Kidney (tissue), 14 donors: ENCODE data around the gene DTX3. TPM values are rescaled to one million over a fixed set of nuclear protein-coding genes. Genes with fewer than 3 reads are reported as not detected.

ENCODE experiments used
- DNase-seq, 5 donors: peaks; one replicate each; pipeline ENCODE4 v3.0.0-alpha.2; 2013 to 2020
- FAIRE-seq: peaks from 2 replicates; lab custom pipeline; 2012; peaks lifted over from hg19 to GRCh38; lab: Jason Lieb, UNC
- H3K27ac ChIP-seq, 2 donors: one replicate each; pipeline ENCODE4 v1.7.0; 2013; ENCODE audit warnings: low read depth in 2 of 2, low read length in 2 of 2, inconsistent platforms in 1 of 2
- H3K27me3 ChIP-seq: one replicate; pipeline ENCODE4 v1.7.1; 2013; ENCODE audit warnings: low read length, inconsistent platforms; ENCODE audit not compliant: control insufficient read depth, insufficient read depth
- H3K36me3 ChIP-seq, 3 donors: one replicate each; pipeline versions ENCODE4 v1.7.0 to v1.7.1; 2013; ENCODE audit warnings: low read length in 3 of 3, control low read depth in 1 of 3, inconsistent platforms in 1 of 3; ENCODE audit not compliant: insufficient read depth in 3 of 3, control insufficient read depth in 2 of 3
- H3K4me1 ChIP-seq, 3 donors: one replicate each; pipeline versions ENCODE4 v1.7.0 to v1.7.1; 2013; ENCODE audit warnings: low read length in 3 of 3, inconsistent platforms in 1 of 3, low read depth in 1 of 3; ENCODE audit not compliant: control insufficient read depth in 2 of 3, insufficient read depth in 2 of 3
- H3K4me3 ChIP-seq, 3 donors: one replicate each; pipeline versions ENCODE4 v1.7.0 to v1.8.1; 2013; ENCODE audit warnings: low read length in 3 of 3, control low read depth in 1 of 3, inconsistent platforms in 1 of 3
- H3K9ac ChIP-seq, 3 donors: one replicate each; pipeline versions ENCODE4 v1.7.0 to v1.7.1; 2013; ENCODE audit warnings: low read length in 3 of 3, control low read depth in 1 of 3, inconsistent platforms in 1 of 3
- H3K9me3 ChIP-seq, 3 donors: one replicate each; pipeline versions ENCODE4 v1.7.0 to v1.7.1; 2013; ENCODE audit warnings: low read length in 3 of 3, control low read depth in 1 of 3, inconsistent platforms in 1 of 3; ENCODE audit not compliant: control insufficient read depth in 2 of 3, insufficient read depth in 1 of 3
- CTCF ChIP-seq: IDR thresholded peaks from 3 replicates; pipeline ENCODE4 v1.5.1; 2012; ENCODE audit warnings: mild to moderate bottlenecking, moderate library complexity, borderline replicate concordance; ENCODE audit not compliant: insufficient read depth; ENCODE audit errors: extremely low read depth
- intact Hi-C: fragments of 100-400 bp; cut with DNase I; formaldehyde crosslinking; loops from one replicate; pipeline ENCODE4 v1.11.1; 2022
- polyA plus RNA-seq: library from polyadenylated mRNA; stranded (reverse); fragments of 350-450 nt; fragmentation: Illumina TruSeq; extraction: RNeasy Lipid Tissue Mini Kit (QIAGEN cat#74804); gene quantifications from one replicate; pipeline ENCODE4 v1.2.3, GENCODE V29; 2014; ENCODE audit warnings: low read depth, low replicate concordance; ENCODE audit not compliant: insufficient read depth
- total RNA-seq: library from RNA; stranded (reverse); fragmentation: NEBNext Ultra II Directional; extraction: Animal tissue kit (Norgen Biotek cat#: 25700); gene quantifications from one replicate; pipeline ENCODE4 v1.2.1, GENCODE V29; 2021
- donor health status: control.
- donor health status: control.
- donor health status: control.
- donor health status: control.
- donor health status: control.
- donor health status: DM: yes; HTN: yes; CAD: no.
- donor health status: Normal renal cell carcinoma (clear cell type).

The DTX3 gene
- total and polyA plus RNA-seq, 2 donors from 2014 or later: 34.5 to 41.2 TPM

- no peak for TF ChIP-seq CTCF
- peaks cover 0 to 2% (median 0%) of the 10 kb centered on the region in 3 donors for H3K4me1 ChIP-seq
- intact Hi-C loops: no loop called here
- H3K4me3 ChIP-seq: peak overlapping the region in 2 of 3 donors; percentile 4 to 54
- no peaks in the 10 kb centered on the region for H3K27me3 ChIP-seq
- H3K36me3 ChIP-seq: no peaks in the 10 kb centered on the region
- no peak overlapping the region for H3K27ac ChIP-seq
- FAIRE-seq (no peak), DNase-seq (peak in 1 of 5 donors; percentile 56)
- no peaks in the 10 kb centered on the region for H3K9me3 ChIP-seq
- H3K9ac ChIP-seq: no peak overlapping the region
These were observed 7.4 kb downstream of the DTX3 start for GRCh38 chr12:57611827-57612710.

GRCh38 chr12:57612711-57613426 is 8.2 kb downstream of the DTX3 start:
- Histone ChIP-seq H3K27ac (no peak overlapping the region), H3K9me3 (no peaks in the 10 kb centered on the region), H3K9ac (no peak overlapping the region), H3K36me3 (no peaks in the 10 kb centered on the region), H3K4me1 (peaks cover 0 to 2% (median 0%) of the 10 kb centered on the region in 3 donors), H3K4me3 (no peak overlapping the region), H3K27me3 (no peaks in the 10 kb centered on the region)
- DNase-seq: peak in 1 of 5 donors; percentile 46
- intact Hi-C loops: no loop called here
- FAIRE-seq: no peak
- no peak for TF ChIP-seq CTCF

GRCh38 chr12:57613427-57614109 is 8.9 kb downstream of the DTX3 start:
- Histone ChIP-seq H3K27ac (no peak overlapping the region), H3K4me1 (peaks cover 0 to 2% (median 0%) of the 10 kb centered on the region in 3 donors), H3K9ac (no peak overlapping the region), H3K36me3 (no peaks in the 10 kb centered on the region), H3K27me3 (no peaks in the 10 kb centered on the region), H3K9me3 (no peaks in the 10 kb centered on the region), H3K4me3 (no peak overlapping the region)
- no peak for DNase-seq
- no peak for TF ChIP-seq CTCF
- intact Hi-C loops: no loop called here
- no peak for FAIRE-seq
